Endothelial cell of umbilical vein (primary cell): ENCODE data around the gene GLIPR1L2. TPM values are rescaled to one million over a fixed set of nuclear protein-coding genes. Genes with fewer than 3 reads are reported as not detected.

Experiments
- BruUV-seq: library from RNA; stranded (reverse); fragments of 400-500 nt; replicated peaks from 2 replicates; lab custom pipeline; 2021; lab: Mats Ljungman, UMichigan
- CTCF ChIA-PET: fragments of 300-600, 350-600 bp; sonication (Branson Sonifier 250); formaldehyde crosslinking; loops from one replicate; lab custom pipeline; 2021; ENCODE audit warnings: antibody characterized with exemption, inconsistent platforms; lab: Charles Lee
- POLR2A ChIA-PET: fragments of 300-600, 350-600 bp; sonication (Branson Sonifier 250); formaldehyde crosslinking; loops from one replicate; lab custom pipeline; 2021; ENCODE audit warnings: antibody characterized with exemption, inconsistent platforms; lab: Charles Lee
- DNase-seq: peaks from one replicate; pipeline ENCODE4 v3.0.0-alpha.2; 2011; ENCODE audit warnings: low read depth, low spot score
- FAIRE-seq: peaks from 2 replicates; lab custom pipeline; 2011; peaks lifted over from hg19 to GRCh38; lab: Jason Lieb, UNC
- H2AFZ ChIP-seq: 2 replicates; pipeline ENCODE4 v1.6.0; 2012; ENCODE audit warnings: low read depth, low read length, control low read depth, inconsistent platforms
- H3K27ac ChIP-seq: 2 replicates; pipeline ENCODE4 v1.5.1; 2011; ENCODE audit warnings: low read depth, mild to moderate bottlenecking, control low read depth, low read length, moderate library complexity; ENCODE audit not compliant: insufficient read depth
- H3K27me3 ChIP-seq, 2 experiments: 2 replicates each; pipeline versions ENCODE4 v1.6.0 to v1.6.1; 2011; ENCODE audit warnings: low read length in 2 of 2, mixed read lengths in 1 of 2; ENCODE audit not compliant: control insufficient read depth in 2 of 2, insufficient read depth in 2 of 2
- H3K36me3 ChIP-seq, 2 experiments: 2 replicates in 1 of 2; 3 replicates in 1 of 2; pipeline ENCODE4 v1.5.1; 2011; ENCODE audit warnings: low read length in 2 of 2, mild to moderate bottlenecking in 1 of 2, moderate library complexity in 1 of 2; ENCODE audit not compliant: control insufficient read depth in 2 of 2, insufficient read depth in 2 of 2; ENCODE audit errors: extremely low read depth in 1 of 2
- H3K4me1 ChIP-seq: 3 replicates; pipeline ENCODE4 v1.5.1; 2011; ENCODE audit warnings: mild to moderate bottlenecking, low read length; ENCODE audit not compliant: control insufficient read depth, insufficient read depth; ENCODE audit errors: extremely low read depth
- H3K4me2 ChIP-seq: 2 replicates; pipeline ENCODE4 v1.6.1; 2011; ENCODE audit warnings: low read length, control low read depth, mixed read lengths; ENCODE audit not compliant: insufficient read depth
- H3K4me3 ChIP-seq, 3 experiments: fragments of 200-600 bp in 1 of 3; sonication (generic), shearing (Covaris generic) in 1 of 3; replicated peaks in 1 of 3; 2 replicates each; pipeline ENCODE4 v1.5.1; 2011 to 2016; ENCODE audit warnings: control low read depth in 3 of 3, low read length in 3 of 3, mild to moderate bottlenecking in 2 of 3, inconsistent platforms in 1 of 3, low read depth in 1 of 3, moderate library complexity in 1 of 3; ENCODE audit not compliant: insufficient read depth in 1 of 3
- H3K79me2 ChIP-seq: 2 replicates; pipeline ENCODE4 v1.6.0; 2012; ENCODE audit warnings: low read length, inconsistent platforms; ENCODE audit not compliant: control insufficient read depth, insufficient read depth
- H3K9ac ChIP-seq: replicated peaks from 2 replicates; pipeline ENCODE3; 2011; ENCODE audit warnings: low read length, control low read depth; ENCODE audit not compliant: insufficient read depth; ENCODE audit errors: extremely low read depth
- H3K9me1 ChIP-seq: replicated peaks from 3 replicates; pipeline ENCODE4 v1.6.0; 2011; ENCODE audit warnings: mild to moderate bottlenecking, low read length; ENCODE audit not compliant: control insufficient read depth, insufficient read depth; ENCODE audit errors: extremely low read depth
- H3K9me3 ChIP-seq: replicated peaks from 2 replicates; pipeline ENCODE4 v1.5.1; 2012; ENCODE audit warnings: low read length, inconsistent platforms; ENCODE audit not compliant: control insufficient read depth, insufficient read depth
- H4K20me1 ChIP-seq: replicated peaks from 2 replicates; pipeline ENCODE3; 2011; ENCODE audit warnings: mild to moderate bottlenecking, low read length; ENCODE audit not compliant: control insufficient read depth, insufficient read depth; ENCODE audit errors: extremely low read depth
- CTCF ChIP-seq, 2 donors: IDR thresholded peaks; 1 replicate in 1 of 2; 2 replicates in 1 of 2; pipeline ENCODE4 v1.5.1; 2011; ENCODE audit warnings: low read length in 2 of 2, mild to moderate bottlenecking in 2 of 2, moderate library complexity in 2 of 2, control low read depth in 1 of 2, inconsistent platforms in 1 of 2, low read depth in 1 of 2; ENCODE audit not compliant: insufficient read depth in 1 of 2; ENCODE audit errors: extremely low read depth in 1 of 2
- EZH2 ChIP-seq: IDR thresholded peaks from 2 replicates; pipeline ENCODE4 v1.6.1; 2012; ENCODE audit warnings: borderline replicate concordance, low read depth, mild to moderate bottlenecking, moderate library complexity, low read length, inconsistent platforms; ENCODE audit not compliant: severe bottlenecking
- FOS ChIP-seq: IDR thresholded peaks from 2 replicates; pipeline ENCODE4 v1.6.1; 2011; ENCODE audit warnings: mild to moderate bottlenecking, low read length, moderate library complexity, borderline replicate concordance; ENCODE audit not compliant: insufficient read depth
- GATA2 ChIP-seq: IDR thresholded peaks from 2 replicates; pipeline ENCODE4 v1.7.0; 2011; ENCODE audit warnings: low read depth, mild to moderate bottlenecking, moderate library complexity, mixed read lengths, low read length; ENCODE audit not compliant: insufficient read length, insufficient read depth
- JUN ChIP-seq: IDR thresholded peaks from 2 replicates; pipeline ENCODE4 v1.6.1; 2011; ENCODE audit warnings: borderline replicate concordance, low read depth; ENCODE audit not compliant: insufficient read length, insufficient read depth
- MAX ChIP-seq: IDR thresholded peaks from 2 replicates; pipeline ENCODE4 v1.6.1; 2011; ENCODE audit not compliant: insufficient read depth, insufficient read length
- MYC ChIP-seq: IDR thresholded peaks from one replicate; pipeline ENCODE4 v1.6.1; 2011; ENCODE audit warnings: mild to moderate bottlenecking, low read depth, low read length
- POLR2A ChIP-seq: IDR thresholded peaks from 2 replicates; pipeline ENCODE4 v1.6.1; 2012; ENCODE audit warnings: low read depth, mild to moderate bottlenecking, control low read depth, low read length
- POLR2AphosphoS5 ChIP-seq: IDR thresholded peaks from 2 replicates; pipeline ENCODE4 v1.6.1; 2012; ENCODE audit warnings: low read depth, mild to moderate bottlenecking, control low read depth, low read length, moderate library complexity; ENCODE audit not compliant: insufficient read depth
- dilution Hi-C: fragments of 300-500 bp; cut with MboI; formaldehyde crosslinking; loops from one replicate; pipeline ENCODE4 v1.15.0; 2019; ENCODE audit warnings: low sequenced_read_pairs; ENCODE audit not compliant: extremely low pct_ligation_motif_present
- intact Hi-C: fragments of 100-400 bp; cut with micrococcal nuclease; formaldehyde crosslinking; loops from one replicate; pipeline ENCODE4 v1.10.0; 2022
- polyA plus RNA-seq, 4 experiments: library from polyadenylated mRNA; depleted of rRNA in 3 of 4; stranded (reverse) in 3 of 4; unstranded in 1 of 4; fragments of >200 nt; gene quantifications; 2 replicates each; pipeline versions ENCODE4 v1.2.1 to v1.2.3, GENCODE V29; 2011 to 2012; ENCODE audit warnings: missing spikeins in 1 of 4
- total RNA-seq: library from RNA; stranded (reverse); gene quantifications from 2 replicates; pipeline ENCODE4 v1.2.3, GENCODE V29; 2021

GLIPR1L2 gene
- total and polyA plus RNA-seq, 2 donors (not counting 3 experiments of a cell fraction or from before 2014, with no cell fraction given) = 0.07 TPM; not detected in 1

GRCh38 chr12:75452675-75453330, 61.9 kb downstream of the GLIPR1L2 start:
- H3K27ac ChIP-seq = no peak overlapping the region
- dilution Hi-C loops (no loop called here), intact Hi-C loops (no loop called here)
- H3K4me1 ChIP-seq = no peaks in the 10 kb centered on the region
- H4K20me1 ChIP-seq = no peaks in the 10 kb centered on the region
- FAIRE-seq (no peak), DNase-seq (no peak)
- H3K9me1 ChIP-seq = no peaks in the 10 kb centered on the region
- H3K79me2 ChIP-seq = no peaks in the 10 kb centered on the region
- no peak for TF ChIP-seq FOS
- no peak for TF ChIP-seq POLR2AphosphoS5
- no peak for TF ChIP-seq EZH2
- no peak for TF ChIP-seq MYC
- no peak for TF ChIP-seq JUN
- no peak for TF ChIP-seq CTCF (IDR thresholded peaks at IDR 0.05; ENCODE audit: extremely low read depth in 1 of 2, insufficient read depth in 1 of 2, low read depth in 1 of 2, low read length in 2 of 2)
- no peak for TF ChIP-seq GATA2
- TF ChIP-seq MAX = no peak
- TF ChIP-seq POLR2A = no peak
- no peak overlapping the region for H2AFZ ChIP-seq
- no peak overlapping the region for H3K4me3 ChIP-seq
- H3K9me3 ChIP-seq = no peaks in the 10 kb centered on the region
- H3K9ac ChIP-seq = no peak overlapping the region
- H3K36me3 ChIP-seq = no peaks in the 10 kb centered on the region
- ChIA-PET POLR2A (no interaction called here), CTCF (interaction anchor here (0.9 to 2.5 kb wide), 3 partner anchors 10 to 61 kb away, joined by 3 to 7 read pairs (median 3); partner anchors contain the start of gene GLIPR1L2)
- no TSS peak for BruUV-seq
- H3K27me3 ChIP-seq = peaks cover 0 to 4% of the 10 kb centered on the region in 2 experiments
- H3K4me2 ChIP-seq = no peak overlapping the region
